ENCODE results near the gene ZNF106.

Gene ZNF106

DNA sequence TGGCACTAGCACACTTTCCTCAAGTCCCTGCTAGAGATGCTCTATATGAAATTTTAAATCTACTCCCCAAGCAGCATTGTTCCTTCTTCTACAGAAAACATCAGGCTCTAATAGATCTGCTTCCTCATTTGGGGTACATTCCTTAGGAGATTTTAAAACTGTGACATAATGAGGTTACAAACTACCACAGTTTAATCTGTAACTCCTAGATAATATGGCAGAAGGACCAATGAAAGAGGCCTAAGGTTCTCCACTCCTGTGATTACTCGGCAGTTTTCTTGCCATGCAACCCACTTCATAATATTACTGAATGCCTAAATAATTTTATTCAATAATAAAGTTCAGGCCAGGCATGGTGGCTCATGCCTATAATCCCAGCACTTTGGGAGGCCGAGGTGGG, 16.1 kb downstream of the ZNF106 start:
- no peak for DNase-seq (ENCODE audit: low read depth in 3 of 3)

DNA sequence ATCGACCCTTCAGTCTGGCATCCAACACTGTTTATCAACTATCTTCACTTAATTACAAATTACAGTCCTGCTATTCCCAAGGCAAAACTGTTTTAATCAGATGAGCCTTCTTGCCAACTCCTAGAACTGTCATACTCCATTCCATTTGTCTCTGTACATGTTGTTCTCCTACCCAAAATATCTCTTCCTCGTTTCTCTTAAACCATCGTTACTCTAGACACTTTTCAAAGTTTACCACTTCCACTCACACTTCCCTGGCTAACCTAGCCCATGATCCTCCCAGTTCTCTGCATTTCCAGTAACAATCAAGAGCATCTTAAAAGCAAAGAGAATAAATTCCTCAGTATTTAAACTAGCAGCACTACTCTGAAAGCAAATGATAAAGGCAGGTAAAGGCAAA, 19.9 kb downstream of the ZNF106 start:
- no peak for DNase-seq (ENCODE audit: low read depth in 3 of 3)

DNA sequence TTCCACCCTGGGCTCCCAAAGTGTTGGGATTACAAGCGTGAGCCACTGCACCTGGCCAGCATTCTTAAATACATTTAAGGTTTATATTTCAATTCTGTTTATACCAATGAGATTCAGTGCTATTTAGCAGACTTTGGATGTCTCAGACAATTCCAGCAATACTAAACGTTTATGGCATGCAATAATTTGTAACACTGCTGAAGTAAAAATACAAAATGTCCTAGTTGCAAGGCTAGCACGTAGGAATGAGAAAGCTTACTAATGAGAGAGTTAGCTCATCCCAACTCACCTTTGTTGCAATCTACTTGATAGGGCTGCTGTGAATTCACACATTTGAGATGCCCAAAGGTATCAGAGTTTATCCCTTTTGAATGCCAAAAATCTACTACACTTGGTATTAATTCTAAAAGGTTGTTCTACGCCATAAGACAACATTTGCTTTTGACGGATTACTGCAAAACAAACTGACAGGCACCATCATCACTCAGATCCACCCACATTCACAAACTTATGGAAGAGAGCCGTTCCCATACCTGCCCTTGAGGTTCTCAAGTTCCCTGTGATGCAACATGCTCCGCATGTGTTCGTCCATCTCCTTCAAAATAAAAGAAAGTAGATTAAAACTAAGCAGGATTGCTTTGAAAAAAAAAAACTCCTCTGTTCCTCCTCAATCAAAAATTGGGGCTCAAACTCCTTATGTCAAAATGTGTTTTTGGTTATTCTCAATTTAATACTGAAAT, 25.3 kb downstream of the ZNF106 start:
- DNase-seq (ENCODE audit: low read depth in 3 of 3): no peak

DNA sequence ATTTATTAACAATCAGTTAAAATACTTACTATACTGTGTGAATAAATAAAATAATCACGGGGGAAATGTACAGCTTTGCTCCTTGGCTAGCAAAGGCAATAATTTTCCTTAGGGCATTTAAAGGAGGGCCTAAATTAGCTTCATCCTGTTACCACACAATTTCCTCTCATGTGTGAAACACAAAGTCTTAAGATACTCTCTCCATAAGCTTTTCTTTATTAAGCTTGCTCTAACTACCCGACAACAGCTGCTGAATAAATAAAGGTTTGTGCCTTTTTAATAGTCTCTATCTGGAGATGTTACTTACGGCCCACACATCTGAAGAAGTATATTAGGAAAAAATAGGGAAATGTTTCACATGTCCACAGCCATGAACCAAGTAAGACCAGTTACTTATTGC, 29.7 kb downstream of the ZNF106 start:
- DNase-seq (ENCODE audit: low read depth in 3 of 3): no peak

DNA sequence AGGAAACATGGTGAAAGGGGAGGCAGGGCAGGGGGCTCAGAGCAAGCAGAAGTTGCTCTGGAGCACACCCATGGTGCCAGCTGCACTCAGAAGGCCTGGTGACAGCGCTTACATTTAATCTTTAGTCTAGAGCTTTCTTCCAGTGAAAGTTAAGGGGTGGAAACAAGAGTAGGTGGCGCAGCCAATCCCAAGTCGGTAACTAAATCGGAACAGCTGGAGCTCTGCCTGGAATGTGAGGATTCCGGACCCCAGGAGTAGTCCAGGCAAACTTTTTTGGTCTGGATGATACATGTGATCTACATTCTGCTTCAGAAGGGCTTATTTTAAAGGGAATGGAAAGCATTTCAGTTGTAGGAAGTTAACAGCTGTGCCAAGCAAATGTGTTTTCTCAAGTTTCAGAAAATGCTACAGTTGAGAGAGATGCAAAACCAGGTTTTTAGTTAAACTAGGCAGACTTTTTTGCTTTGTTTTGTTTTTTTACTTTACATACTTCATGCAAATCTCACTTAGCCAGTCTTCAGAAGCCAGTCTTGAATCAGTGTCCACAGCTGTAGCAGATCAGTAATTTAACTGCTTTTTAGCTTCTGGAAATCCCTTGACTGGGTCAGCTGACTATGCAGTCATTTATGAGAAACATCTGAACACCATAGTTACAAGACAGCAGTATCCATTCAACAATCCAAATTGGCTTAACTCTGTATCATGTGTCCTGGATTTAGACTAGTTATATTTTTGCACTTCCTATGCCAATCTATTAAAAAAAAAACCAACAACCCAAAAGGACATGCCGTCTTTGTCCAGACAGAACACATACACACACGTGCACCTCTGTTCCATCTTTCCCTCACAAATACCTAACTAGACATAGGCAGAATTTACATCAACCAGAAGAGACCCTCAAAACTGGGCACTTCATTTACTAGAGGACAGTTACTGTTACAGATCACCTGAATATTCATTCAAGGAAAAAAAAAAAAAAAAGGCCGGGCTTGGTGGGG, 33.2 kb downstream of the ZNF106 start:
- no peak for DNase-seq (ENCODE audit: low read depth in 3 of 3)

DNA sequence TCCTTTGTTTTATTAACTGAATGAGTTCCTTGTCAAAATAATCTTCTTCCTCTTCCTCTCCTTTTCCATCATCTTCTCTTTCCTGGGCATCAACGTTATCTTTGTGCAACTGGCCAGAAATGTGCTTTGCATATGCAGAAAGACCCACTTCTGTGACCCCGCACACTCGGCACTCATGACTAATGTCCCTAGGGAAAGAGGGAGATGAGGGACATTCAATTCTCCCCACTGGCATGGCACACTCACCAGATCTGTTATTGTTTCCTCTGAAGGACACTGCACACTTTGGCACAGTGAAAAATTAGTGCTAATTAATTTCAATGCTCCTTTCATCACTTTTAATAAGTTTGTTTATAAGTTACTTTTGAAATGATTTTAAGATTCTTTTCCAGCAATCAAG, 34.0 kb downstream of the ZNF106 start:
- DNase-seq (ENCODE audit: low read depth in 3 of 3): no peak

DNA sequence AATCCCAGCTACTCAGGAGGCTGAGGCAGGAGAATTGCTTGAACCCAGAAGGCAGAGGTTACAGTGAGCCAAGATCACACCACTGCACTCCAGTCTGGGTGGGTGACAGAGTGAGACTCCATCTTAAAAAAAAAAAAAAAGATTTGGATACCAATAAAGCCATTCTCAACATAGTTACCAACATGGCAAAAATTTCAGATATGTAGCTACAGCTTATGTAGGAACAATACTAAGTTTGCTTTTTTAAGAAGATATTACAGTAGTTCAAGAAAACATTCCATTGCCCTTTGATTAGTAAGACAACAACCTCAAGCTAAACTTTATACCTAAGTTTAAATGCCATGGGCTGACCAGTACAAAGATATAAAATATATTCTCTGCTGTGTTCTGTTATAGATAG, 34.4 kb downstream of the ZNF106 start:
- no peak for DNase-seq (ENCODE audit: low read depth in 3 of 3)

DNA sequence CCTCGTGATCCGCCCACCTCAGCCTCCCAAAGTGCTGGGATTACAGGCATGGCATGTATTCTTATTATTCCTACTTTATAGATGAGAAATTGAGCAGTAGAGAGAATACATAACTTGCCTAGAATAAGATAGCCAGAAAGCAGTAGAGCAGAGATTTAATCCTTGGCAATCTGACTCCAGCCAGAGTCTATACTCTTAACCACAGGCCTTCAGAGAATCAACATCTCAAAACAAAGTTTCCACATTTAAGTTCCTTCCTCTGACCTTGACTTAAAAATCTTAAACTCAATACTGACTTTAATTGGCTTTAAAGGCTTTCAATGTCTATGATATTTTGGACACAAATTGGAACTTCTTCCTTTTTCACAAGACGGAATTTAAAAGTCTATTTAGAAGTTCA, 37.1 kb downstream of the ZNF106 start:
- DNase-seq (ENCODE audit: low read depth in 3 of 3): no peak

DNA sequence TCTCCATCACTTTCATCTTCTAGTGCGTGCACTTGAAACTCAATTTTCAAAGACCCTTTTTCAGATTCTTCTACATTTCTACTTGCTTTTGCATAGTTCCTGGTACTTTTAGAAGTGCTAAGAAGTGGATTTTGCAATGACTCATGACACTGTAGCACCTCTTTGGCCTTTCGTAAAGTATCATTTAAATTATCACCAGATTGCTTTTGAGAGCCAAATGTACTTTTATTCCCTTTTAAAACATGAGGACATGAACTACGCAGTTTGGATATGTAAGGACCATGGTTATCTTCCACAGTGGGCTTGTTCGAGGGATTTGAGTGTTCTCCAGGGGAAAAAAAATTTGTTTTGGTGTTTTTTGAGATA, 40.5 kb downstream of the ZNF106 start:
- DNase-seq (ENCODE audit: low read depth in 3 of 3): no peak

DNA sequence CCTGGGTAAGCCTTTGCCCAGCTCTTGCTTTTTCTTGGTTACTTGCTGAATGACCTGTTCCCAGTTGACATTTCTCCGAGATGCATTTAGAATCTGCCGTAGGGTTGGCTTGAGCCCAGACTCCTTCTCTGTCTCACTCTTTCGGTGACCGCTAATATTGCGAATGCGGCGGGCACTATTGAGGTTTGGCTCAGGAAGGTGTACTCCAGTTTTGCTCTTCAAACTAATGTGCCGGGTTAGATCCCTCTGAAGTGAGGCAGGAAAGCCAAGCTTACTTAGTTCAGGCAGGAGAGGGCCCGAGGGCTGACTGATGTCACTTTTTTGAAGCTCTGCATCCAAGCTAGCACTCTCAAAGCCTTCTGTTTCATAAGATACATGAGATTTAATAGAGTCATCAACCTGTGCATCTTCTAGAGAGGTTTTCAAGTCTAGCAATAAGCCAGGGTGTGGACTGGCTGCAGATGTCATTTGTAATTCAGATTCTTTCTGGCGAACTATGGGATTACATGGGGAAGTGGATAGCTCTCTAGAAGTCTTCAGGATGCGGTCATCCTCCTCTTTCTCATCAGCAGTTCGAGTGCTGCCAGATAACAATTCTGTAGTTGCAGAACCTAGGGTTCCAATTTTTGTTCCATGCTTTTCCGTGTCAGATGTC, 41.0 kb downstream of the ZNF106 start:
- DNase-seq (ENCODE audit: low read depth in 3 of 3): no peak

DNA sequence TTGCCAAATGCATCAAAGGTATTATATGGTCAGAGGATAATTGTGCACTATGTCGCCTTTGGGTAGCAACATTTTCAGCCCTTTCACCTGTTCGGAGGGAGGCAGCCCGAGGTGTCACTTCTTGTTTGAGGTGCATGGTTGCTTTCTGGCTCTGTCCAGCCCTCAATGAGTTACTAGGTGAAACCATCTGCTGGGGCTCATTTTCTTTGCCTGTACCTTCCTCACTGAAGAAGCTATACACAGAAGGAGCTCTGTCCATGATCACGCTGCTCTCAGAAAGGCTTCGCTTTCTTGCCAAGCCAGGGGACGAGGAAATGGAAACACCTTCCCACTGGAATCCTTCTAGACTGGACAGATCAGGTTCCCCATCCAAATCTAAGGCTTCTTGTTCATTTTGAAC, 42.7 kb downstream of the ZNF106 start:
- no peak for DNase-seq (ENCODE audit: low read depth in 3 of 3)

DNA sequence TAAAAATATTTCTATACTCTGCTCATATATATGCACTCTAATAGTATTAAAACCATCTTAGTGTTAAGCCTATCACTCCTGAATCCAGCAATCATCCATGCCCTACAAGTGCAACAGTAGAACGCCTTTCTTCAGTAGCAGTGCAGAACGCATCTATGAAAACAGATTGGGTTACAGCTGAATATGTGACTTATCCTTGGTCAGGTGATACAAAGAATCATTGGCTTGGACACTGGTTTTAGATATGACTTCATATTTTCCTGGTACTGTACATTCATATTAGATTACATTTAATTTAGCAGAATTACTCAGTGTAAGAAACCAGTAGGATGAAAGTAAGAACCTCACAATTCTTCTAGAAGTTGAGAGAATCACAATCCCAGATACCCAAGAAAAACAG, 43.3 kb downstream of the ZNF106 start:
- no peak for DNase-seq (ENCODE audit: low read depth in 3 of 3)

DNA sequence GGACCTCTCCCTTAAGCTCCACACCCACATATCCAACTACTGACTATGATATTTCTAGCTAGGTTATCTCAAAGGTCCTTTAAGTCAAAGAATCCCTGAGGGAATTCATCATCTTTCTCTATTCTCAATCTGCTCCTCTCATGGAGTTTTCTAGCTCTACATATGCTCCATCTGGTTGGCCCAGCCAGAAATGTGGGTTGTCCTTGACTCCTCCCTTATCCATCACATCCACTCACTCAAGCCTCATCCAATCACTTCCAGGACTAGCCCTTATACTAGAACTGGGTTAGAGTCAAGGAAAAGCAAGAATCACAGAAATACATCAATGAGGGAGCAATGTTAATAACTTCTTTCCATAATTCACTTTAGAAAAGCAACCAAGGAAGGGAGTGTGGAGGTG, 45.4 kb downstream of the ZNF106 start:
- DNase-seq (ENCODE audit: low read depth in 3 of 3): no peak

DNA sequence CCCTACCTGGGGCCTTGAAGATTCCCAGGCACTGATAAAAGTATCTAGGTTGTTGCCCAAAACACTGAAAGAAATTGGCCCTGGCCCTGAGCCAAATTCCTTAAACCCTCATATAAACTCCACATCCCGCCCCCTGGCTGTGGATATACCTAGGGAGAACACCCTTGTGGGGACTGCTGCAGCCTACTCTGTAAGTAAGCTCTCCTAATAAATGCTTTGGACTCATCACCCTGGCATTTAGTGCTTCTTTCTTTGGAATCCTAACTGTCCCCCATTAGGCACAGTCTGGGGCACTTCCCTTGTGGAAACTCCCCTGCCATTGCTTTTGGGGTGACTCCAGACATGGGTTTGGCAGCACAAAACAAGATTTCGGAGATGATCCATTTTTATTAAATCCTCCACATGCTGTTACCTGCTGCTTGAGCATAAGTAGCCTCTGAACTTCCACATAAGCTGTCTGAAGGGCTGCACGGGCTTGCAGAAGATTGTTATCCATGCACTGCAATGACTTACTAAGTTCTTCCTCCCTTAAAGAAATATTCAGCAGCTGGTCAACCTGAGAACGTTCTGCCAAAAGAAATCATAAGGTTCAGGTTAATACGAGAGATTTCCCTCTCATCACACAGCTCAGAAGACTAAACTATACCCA, 46.4 kb downstream of the ZNF106 start:
- DNase-seq (ENCODE audit: low read depth in 3 of 3): no peak

DNA sequence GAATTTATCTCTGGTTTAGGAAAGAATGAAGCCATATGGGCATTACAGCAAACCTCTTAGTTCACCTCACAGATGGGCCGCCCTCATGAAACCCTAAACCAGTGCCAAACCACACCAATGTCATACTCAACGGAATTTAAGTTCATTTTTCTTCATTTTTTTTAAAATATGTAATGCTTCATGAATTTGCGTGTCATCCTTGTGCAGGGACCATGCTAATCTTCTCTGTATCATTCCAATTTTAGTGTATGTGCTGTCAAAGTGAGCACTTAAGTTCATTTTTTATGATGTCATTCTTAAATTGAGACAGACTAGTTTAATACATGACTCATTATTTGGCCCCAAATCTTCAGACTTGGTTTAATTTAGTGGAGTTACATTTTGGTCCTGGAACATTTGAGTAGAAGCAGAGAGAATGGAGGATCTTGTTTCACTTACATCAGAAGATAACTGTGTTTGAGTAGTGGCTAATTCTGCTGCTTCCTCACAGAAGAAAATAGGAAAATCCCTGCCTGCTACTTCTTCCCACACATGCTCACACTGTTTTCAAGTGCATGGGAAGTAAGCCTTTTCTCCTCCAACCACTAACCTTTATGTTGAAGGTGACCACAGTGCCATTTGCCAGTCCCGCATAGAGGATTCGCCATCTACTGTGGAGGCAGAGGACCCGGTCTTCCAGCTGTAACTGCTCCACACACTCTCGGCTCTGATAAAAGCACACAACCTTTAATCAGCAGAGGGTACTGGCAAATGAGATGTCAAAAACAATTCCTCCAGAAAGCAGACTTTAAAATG, 63.3 kb downstream of the ZNF106 start:
- no peak for DNase-seq (ENCODE audit: low read depth in 3 of 3)

DNA sequence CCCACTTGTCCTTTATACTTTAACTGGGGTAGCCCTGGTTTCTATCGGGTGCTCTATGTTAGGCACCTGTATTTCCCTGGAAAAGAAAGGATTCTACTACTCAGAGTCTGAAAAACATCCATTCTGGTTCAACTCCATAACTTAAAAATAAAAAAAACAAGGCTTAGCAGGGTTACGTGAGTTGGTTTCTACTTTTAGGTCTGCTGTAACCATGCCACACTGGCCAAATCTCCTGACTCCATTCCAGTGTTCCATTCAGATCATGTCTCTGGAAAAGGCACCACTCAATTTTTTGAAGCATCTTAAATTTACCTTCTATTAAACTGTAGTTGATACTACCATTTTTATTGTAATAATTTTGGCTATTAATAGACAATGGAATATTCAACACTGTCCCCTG, 69.6 kb downstream of the ZNF106 start:
- no peak for DNase-seq (ENCODE audit: low read depth in 3 of 3)

DNA sequence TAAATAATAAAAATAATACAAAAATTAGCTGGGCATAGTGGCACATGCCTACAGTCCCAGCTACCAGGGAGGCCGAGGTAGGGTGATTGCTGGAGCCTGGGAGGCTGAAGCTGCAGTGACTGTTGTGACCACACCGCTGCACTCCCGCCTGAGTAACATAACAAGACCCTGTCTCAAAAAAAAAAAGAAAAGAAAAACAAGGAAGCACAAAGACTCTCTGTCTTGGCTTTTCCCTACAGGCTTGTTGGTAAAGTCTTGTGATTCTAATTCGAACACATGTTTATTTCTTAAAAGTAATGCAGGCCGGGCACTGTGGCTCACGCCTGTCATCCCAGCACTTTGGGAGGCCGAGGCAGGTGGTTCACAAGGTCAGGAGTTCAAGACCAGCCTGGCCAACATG, 71.6 kb downstream of the ZNF106 start:
- no peak for DNase-seq (ENCODE audit: low read depth in 3 of 3)

DNA sequence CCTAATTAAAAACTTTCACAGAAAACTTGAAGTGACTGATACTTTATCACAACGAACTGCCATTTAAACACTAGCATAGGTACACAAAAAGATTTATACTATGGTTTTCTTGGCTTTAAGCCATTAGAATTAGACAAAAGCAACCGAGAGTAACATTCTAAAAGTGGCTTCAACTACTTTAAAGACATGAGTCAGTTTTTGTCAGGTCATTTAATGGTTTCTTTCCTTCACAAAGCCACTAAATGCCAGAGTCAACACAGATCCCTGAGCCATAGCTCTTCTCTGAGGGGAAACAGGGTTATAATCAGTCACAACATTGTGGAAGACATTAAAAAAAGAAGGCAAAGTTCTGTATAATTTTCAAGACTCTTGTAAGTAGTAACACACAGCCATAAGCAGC, 77.0 kb downstream of the ZNF106 start:
- no peak for DNase-seq (ENCODE audit: low read depth in 3 of 3)

DNA sequence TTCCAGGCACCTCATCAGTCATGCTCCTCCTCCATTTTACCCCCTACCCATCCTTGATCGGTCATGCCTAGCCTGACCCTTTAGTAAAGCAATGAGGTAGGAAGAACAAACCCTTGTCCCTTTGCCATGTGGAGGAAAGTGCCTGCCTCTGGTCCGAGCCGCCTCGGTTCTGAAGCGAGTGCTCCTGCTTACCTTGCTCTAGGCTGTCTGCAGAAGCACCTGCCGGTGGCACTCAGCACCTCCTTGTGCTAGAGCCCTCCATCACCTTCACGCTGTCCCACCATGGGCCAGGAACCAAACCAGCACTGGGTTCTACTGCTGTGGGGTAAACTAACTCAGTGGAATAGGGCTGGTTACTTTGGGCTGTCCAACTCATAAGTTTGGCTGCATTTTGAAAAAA, 79.1 kb downstream of the ZNF106 start:
- no peak for DNase-seq (ENCODE audit: low read depth in 3 of 3)

DNA sequence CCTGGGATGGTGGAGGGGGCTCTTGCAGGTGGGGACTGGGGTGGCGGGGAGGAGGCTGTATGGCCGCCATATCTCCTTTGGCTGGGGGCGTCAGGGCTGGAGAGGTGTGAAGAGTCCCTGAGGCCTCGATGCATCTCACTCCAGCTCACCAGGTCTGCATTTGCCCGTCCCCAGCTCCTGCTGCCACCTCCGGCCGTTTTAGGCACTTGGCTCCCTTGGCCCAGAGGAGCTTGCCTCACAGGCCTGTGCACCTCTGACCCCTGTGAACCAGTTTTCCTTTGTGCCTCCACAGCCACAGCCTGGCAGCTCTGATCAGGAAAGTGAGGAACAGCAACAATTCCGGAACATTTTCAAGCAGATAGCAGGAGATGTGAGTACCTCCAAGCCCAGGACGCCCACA, 81.9 kb downstream of the ZNF106 start:
- no peak for DNase-seq (ENCODE audit: low read depth in 3 of 3)

DNA sequence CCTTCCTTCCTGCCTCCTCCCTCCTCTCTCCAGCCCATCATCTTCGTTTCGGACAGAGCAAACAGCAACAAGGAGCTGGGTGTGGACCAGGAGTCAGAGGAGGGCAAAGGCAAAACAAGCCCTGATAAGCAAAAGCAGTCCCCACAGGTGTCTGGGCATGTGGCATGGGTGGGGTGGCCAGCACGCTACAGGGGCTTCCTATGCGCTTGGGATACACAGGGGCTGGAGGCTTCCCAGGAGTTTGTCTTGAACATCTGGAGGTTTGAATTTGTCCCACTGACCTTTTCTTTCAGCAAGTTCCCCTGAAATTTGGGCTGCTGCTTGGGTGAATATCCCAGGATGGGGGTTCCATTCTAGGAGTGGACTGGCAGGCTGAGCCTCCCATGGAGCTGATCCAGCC, 82.8 kb downstream of the ZNF106 start:
- no peak for DNase-seq (ENCODE audit: low read depth in 3 of 3)

Data from stimulated activated CD4-positive, alpha-beta T cell treated with anti-CD3 and anti-CD28 coated beads, TNF-alpha, amount 100 ng/mL, for 24 hours (primary cell).